Measurements from ENCODE around the gene NALCN. TPM values are rescaled to one million over a fixed set of nuclear protein-coding genes. Genes with fewer than 3 reads are reported as not detected.

NALCN gene
- polyA plus RNA-seq, 2 donors: 0.04 TPM

DNA sequence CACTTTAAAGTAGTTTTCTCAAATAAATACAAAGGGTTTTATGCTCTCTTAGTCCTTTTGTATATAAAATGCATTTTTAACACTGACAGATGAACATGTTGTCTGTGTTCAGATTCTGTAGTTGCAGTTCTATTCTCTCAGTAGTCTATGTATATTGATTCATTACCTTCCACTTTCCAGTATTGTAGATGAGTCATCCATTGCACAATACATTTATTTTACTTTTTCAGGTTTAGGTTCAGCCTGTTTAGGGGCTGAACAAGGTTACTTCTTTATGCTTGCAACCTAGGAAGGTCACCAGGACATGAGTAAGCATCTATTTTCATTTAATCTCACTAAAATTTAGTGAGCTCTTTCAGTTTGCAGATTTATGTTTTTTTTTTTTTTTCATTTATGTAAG, 173.6 kb downstream of the NALCN start:
- Histone ChIP-seq H3K36me3 (ENCODE audit: control insufficient read depth in 2 of 2, insufficient read depth in 2 of 2, low read length in 1 of 2) (no peaks in the 10 kb centered on the region), H3K4me1 (ENCODE audit: control insufficient read depth in 2 of 2, insufficient read depth in 2 of 2, low read length in 1 of 2) (no peaks in the 10 kb centered on the region), H3K27ac (ENCODE audit: low read depth in 2 of 2, low read length in 1 of 2) (no peak overlapping the region), H3K4me3 (ENCODE audit: low read depth in 1 of 2, low read length in 2 of 2) (no peak overlapping the region), H3K9me3 (ENCODE audit: control insufficient read depth in 2 of 2, insufficient read depth in 1 of 2, low read depth in 1 of 2, low read length in 1 of 2) (no peaks in the 10 kb centered on the region), H3K27me3 (ENCODE audit: control insufficient read depth in 1 of 2, insufficient read depth in 2 of 2, low read length in 2 of 2) (no peaks in the 10 kb centered on the region)

- Histone ChIP-seq H3K27ac (ENCODE audit: low read depth in 2 of 2, low read length in 1 of 2) (no peak overlapping the region), H3K36me3 (ENCODE audit: control insufficient read depth in 2 of 2, insufficient read depth in 2 of 2, low read length in 1 of 2) (no peaks in the 10 kb centered on the region), H3K27me3 (ENCODE audit: control insufficient read depth in 1 of 2, insufficient read depth in 2 of 2, low read length in 2 of 2) (no peaks in the 10 kb centered on the region), H3K9me3 (ENCODE audit: control insufficient read depth in 2 of 2, insufficient read depth in 1 of 2, low read depth in 1 of 2, low read length in 1 of 2) (peaks cover 0 to 3% of the 10 kb centered on the region in 2 donors), H3K4me1 (ENCODE audit: control insufficient read depth in 2 of 2, insufficient read depth in 2 of 2, low read length in 1 of 2) (no peaks in the 10 kb centered on the region), H3K4me3 (ENCODE audit: low read depth in 1 of 2, low read length in 2 of 2) (no peak overlapping the region)
Measured at GRCh38 chr13:101238555-101238954, 177.8 kb downstream of the NALCN start.

- Histone ChIP-seq H3K27me3 (ENCODE audit: control insufficient read depth in 1 of 2, insufficient read depth in 2 of 2, low read length in 2 of 2) (no peaks in the 10 kb centered on the region), H3K27ac (ENCODE audit: low read depth in 2 of 2, low read length in 1 of 2) (no peak overlapping the region), H3K9me3 (ENCODE audit: control insufficient read depth in 2 of 2, insufficient read depth in 1 of 2, low read depth in 1 of 2, low read length in 1 of 2) (peaks cover 0 to 3% of the 10 kb centered on the region in 2 donors), H3K4me3 (ENCODE audit: low read depth in 1 of 2, low read length in 2 of 2) (no peak overlapping the region), H3K4me1 (ENCODE audit: control insufficient read depth in 2 of 2, insufficient read depth in 2 of 2, low read length in 1 of 2) (no peaks in the 10 kb centered on the region), H3K36me3 (ENCODE audit: control insufficient read depth in 2 of 2, insufficient read depth in 2 of 2, low read length in 1 of 2) (no peaks in the 10 kb centered on the region)
- WGBS, 2 donors: 67 to 73% methylated on average over 5 of the region's 5 CpGs
Measured at GRCh38 chr13:101231751-101232428, 184.4 kb downstream of the NALCN start.

DNA sequence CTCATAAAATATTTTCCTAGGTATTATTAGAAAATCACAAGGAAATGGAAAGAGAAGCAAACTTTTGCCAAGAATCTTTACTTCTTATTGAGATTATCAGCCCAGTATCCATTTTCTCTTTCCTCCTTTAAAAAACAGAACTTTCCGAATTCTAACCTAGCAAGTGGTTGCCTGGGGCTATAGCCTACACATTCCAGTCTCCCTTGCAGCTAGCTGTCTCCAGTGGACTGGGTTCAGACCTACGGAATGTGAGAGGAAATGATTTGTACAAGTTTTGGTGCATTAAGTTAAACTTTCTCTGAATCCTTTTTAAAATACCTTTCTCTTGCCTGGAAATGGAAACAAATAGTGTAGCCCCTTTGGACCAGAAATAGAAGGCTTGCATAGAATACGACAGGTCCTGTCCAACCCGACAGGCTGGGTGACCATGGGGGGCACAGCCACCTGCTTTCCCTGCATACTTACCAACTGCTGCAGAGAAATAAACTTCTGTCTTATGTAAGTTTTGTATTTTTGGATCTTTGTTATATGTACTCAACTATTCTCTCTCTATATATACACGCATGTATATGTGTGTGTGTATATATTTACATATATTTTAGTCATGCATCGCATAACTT, 185.9 kb downstream of the NALCN start:
- 70 to 79% methylated on average over 6 of the region's 6 CpGs for WGBS, 2 donors
- no peak overlapping the region for H3K27ac ChIP-seq (ENCODE audit: low read depth in 2 of 2, low read length in 1 of 2)
- H3K4me3 ChIP-seq (ENCODE audit: low read depth in 1 of 2, low read length in 2 of 2): no peak overlapping the region
- H3K36me3 ChIP-seq (ENCODE audit: control insufficient read depth in 2 of 2, insufficient read depth in 2 of 2, low read length in 1 of 2): no peaks in the 10 kb centered on the region
- peaks cover 2 to 3% of the 10 kb centered on the region in 2 donors for H3K9me3 ChIP-seq (ENCODE audit: control insufficient read depth in 2 of 2, insufficient read depth in 1 of 2, low read depth in 1 of 2, low read length in 1 of 2)
- H3K27me3 ChIP-seq (ENCODE audit: control insufficient read depth in 1 of 2, insufficient read depth in 2 of 2, low read length in 2 of 2): no peaks in the 10 kb centered on the region
- H3K4me1 ChIP-seq (ENCODE audit: control insufficient read depth in 2 of 2, insufficient read depth in 2 of 2, low read length in 1 of 2): no peaks in the 10 kb centered on the region

DNA sequence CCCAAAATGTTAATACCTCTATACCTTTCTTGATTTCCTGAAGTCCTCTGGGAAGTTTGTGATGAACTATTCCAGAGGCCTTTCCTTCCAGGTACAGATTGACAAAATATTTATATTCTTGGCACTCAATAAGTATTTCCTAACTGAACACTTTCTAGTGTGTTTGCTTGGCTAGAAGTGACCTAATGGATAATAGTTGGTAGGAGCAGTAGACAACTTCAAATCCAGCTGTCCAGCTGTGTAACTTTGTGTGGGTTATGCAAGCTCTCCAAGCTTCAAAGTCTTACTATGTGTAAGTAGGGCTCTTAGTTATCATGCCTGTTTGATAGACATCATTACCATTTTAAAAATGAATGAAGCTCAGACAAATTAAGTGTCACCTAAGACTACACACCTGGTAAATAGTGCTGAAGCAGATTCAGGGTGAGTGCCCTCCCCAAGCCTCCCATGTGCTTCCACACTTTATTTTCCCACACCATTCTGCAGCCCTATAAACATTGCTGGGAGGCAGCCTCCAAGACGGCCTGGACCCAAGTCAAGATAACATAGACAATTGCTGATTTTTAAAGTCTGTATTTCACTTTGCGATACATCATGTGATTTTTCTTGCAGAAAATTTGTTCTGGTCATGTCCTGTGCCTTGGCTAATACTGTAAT, 196.6 kb downstream of the NALCN start:
- no peak overlapping the region for H3K4me3 ChIP-seq (ENCODE audit: low read depth in 1 of 2, low read length in 2 of 2)
- no peaks in the 10 kb centered on the region for H3K4me1 ChIP-seq (ENCODE audit: control insufficient read depth in 2 of 2, insufficient read depth in 2 of 2, low read length in 1 of 2)
- H3K36me3 ChIP-seq (ENCODE audit: control insufficient read depth in 2 of 2, insufficient read depth in 2 of 2, low read length in 1 of 2): no peaks in the 10 kb centered on the region
- H3K27me3 ChIP-seq (ENCODE audit: control insufficient read depth in 1 of 2, insufficient read depth in 2 of 2, low read length in 2 of 2): no peaks in the 10 kb centered on the region
- 61 to 78% methylated on average over 2 of the region's 2 CpGs for WGBS, 2 donors
- no peak overlapping the region for H3K27ac ChIP-seq (ENCODE audit: low read depth in 2 of 2, low read length in 1 of 2)
- H3K9me3 ChIP-seq (ENCODE audit: control insufficient read depth in 2 of 2, insufficient read depth in 1 of 2, low read depth in 1 of 2, low read length in 1 of 2): no peaks in the 10 kb centered on the region

GRCh38 chr13:101218484-101218883, 197.8 kb downstream of the NALCN start:
- Histone ChIP-seq H3K9me3 (ENCODE audit: control insufficient read depth in 2 of 2, insufficient read depth in 1 of 2, low read depth in 1 of 2, low read length in 1 of 2) (no peaks in the 10 kb centered on the region), H3K4me1 (ENCODE audit: control insufficient read depth in 2 of 2, insufficient read depth in 2 of 2, low read length in 1 of 2) (no peaks in the 10 kb centered on the region), H3K27ac (ENCODE audit: low read depth in 2 of 2, low read length in 1 of 2) (no peak overlapping the region), H3K36me3 (ENCODE audit: control insufficient read depth in 2 of 2, insufficient read depth in 2 of 2, low read length in 1 of 2) (no peaks in the 10 kb centered on the region), H3K4me3 (ENCODE audit: low read depth in 1 of 2, low read length in 2 of 2) (no peak overlapping the region), H3K27me3 (ENCODE audit: control insufficient read depth in 1 of 2, insufficient read depth in 2 of 2, low read length in 2 of 2) (no peaks in the 10 kb centered on the region)
- 66 to 74% methylated on average over 2 of the region's 2 CpGs for WGBS, 2 donors

GRCh38 chr13:101217086-101217485, 199.2 kb downstream of the NALCN start:
- Histone ChIP-seq H3K27ac (ENCODE audit: low read depth in 2 of 2, low read length in 1 of 2) (no peak overlapping the region), H3K4me1 (ENCODE audit: control insufficient read depth in 2 of 2, insufficient read depth in 2 of 2, low read length in 1 of 2) (no peaks in the 10 kb centered on the region), H3K4me3 (ENCODE audit: low read depth in 1 of 2, low read length in 2 of 2) (no peak overlapping the region), H3K27me3 (ENCODE audit: control insufficient read depth in 1 of 2, insufficient read depth in 2 of 2, low read length in 2 of 2) (no peaks in the 10 kb centered on the region), H3K36me3 (ENCODE audit: control insufficient read depth in 2 of 2, insufficient read depth in 2 of 2, low read length in 1 of 2) (no peaks in the 10 kb centered on the region), H3K9me3 (ENCODE audit: control insufficient read depth in 2 of 2, insufficient read depth in 1 of 2, low read depth in 1 of 2, low read length in 1 of 2) (no peaks in the 10 kb centered on the region)

- no peak overlapping the region for H3K4me3 ChIP-seq (ENCODE audit: low read depth in 1 of 2, low read length in 2 of 2)
- no peaks in the 10 kb centered on the region for H3K4me1 ChIP-seq (ENCODE audit: control insufficient read depth in 2 of 2, insufficient read depth in 2 of 2, low read length in 1 of 2)
- no peak overlapping the region for H3K27ac ChIP-seq (ENCODE audit: low read depth in 2 of 2, low read length in 1 of 2)
- peaks cover 0 to 3% of the 10 kb centered on the region in 2 donors for H3K9me3 ChIP-seq (ENCODE audit: control insufficient read depth in 2 of 2, insufficient read depth in 1 of 2, low read depth in 1 of 2, low read length in 1 of 2)
- H3K36me3 ChIP-seq (ENCODE audit: control insufficient read depth in 2 of 2, insufficient read depth in 2 of 2, low read length in 1 of 2): no peaks in the 10 kb centered on the region
- H3K27me3 ChIP-seq (ENCODE audit: control insufficient read depth in 1 of 2, insufficient read depth in 2 of 2, low read length in 2 of 2): no peaks in the 10 kb centered on the region
Measured at GRCh38 chr13:101211261-101211660, 205.0 kb downstream of the NALCN start.

DNA sequence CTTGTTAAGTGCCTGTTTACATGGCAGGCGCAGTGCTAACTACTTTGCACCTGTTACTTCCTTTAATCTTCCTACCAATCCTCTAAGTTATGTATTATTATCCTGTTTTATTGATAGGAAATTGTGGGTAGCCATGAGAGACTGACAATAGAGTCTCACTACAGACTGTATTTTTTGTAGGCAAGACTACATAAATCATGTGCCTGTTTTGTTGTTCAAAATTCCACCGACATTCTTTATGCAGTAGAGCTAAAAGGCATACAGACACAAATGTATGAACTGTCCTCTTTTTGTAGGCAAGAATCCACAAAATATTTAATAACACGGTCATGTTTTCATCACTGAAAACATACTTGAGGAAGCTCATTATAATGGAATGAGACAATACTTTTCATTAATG, 205.5 kb downstream of the NALCN start:
- WGBS, 2 donors: 83 to 91% methylated on average over 3 of the region's 3 CpGs

More for the DNA sequence above, 205.5 kb downstream of the NALCN start:
- Histone ChIP-seq H3K9me3 (ENCODE audit: control insufficient read depth in 2 of 2, insufficient read depth in 1 of 2, low read depth in 1 of 2, low read length in 1 of 2) (peaks cover 0 to 3% of the 10 kb centered on the region in 2 donors), H3K27me3 (ENCODE audit: control insufficient read depth in 1 of 2, insufficient read depth in 2 of 2, low read length in 2 of 2) (no peaks in the 10 kb centered on the region), H3K4me3 (ENCODE audit: low read depth in 1 of 2, low read length in 2 of 2) (no peak overlapping the region), H3K27ac (ENCODE audit: low read depth in 2 of 2, low read length in 1 of 2) (no peak overlapping the region), H3K4me1 (ENCODE audit: control insufficient read depth in 2 of 2, insufficient read depth in 2 of 2, low read length in 1 of 2) (no peaks in the 10 kb centered on the region), H3K36me3 (ENCODE audit: control insufficient read depth in 2 of 2, insufficient read depth in 2 of 2, low read length in 1 of 2) (no peaks in the 10 kb centered on the region)

Measured in esophagus (tissue), 2 donors.